Fibroblast of peridontal ligament (primary cell): ENCODE measurements around the gene CD2.
A peak's percentile ranks its signal among the peaks of the same experiment; 100 is the strongest.

Experiments
- DNase-seq: peaks from one replicate; pipeline ENCODE4 v3.0.0-alpha.2; 2010; ENCODE audit errors: extremely low read depth

CD2 gene

GRCh38 chr1:116754198-116754977 is at the start of gene CD2:
CD2 (plus strand) TSS chr1:116754430; CDS start chr1:116754493, 63 bp downstream.
- no peak for DNase-seq

GRCh38 chr1:116706123-116706522 is 48.1 kb upstream of the CD2 start:
- DNase-seq: no peak

GRCh38 chr1:116706841-116707240 is 47.4 kb upstream of the CD2 start:
- DNase-seq: no peak

- no peak for DNase-seq
These were observed 45.9 kb upstream of the CD2 start for GRCh38 chr1:116708255-116708900.

GRCh38 chr1:116709666-116710167 is 44.5 kb upstream of the CD2 start:
- no peak for DNase-seq

- DNase-seq: no peak
These were observed 43.6 kb upstream of the CD2 start for GRCh38 chr1:116710420-116711262.

GRCh38 chr1:116711263-116711840 is 42.9 kb upstream of the CD2 start:
- no peak for DNase-seq

- no peak for DNase-seq
These were observed 41.7 kb upstream of the CD2 start for GRCh38 chr1:116712510-116712909.

- DNase-seq: no peak
These were observed 40.8 kb upstream of the CD2 start for GRCh38 chr1:116713474-116713873.

GRCh38 chr1:116716391-116716790 is 37.8 kb upstream of the CD2 start:
- DNase-seq: no peak

GRCh38 chr1:116717318-116717717 is 36.9 kb upstream of the CD2 start:
- no peak for DNase-seq

- DNase-seq: no peak
These were observed 33.7 kb upstream of the CD2 start for GRCh38 chr1:116720364-116721038.

GRCh38 chr1:116721039-116721405 is 33.2 kb upstream of the CD2 start:
- no peak for DNase-seq

- no peak for DNase-seq
These were observed 32.7 kb upstream of the CD2 start for GRCh38 chr1:116721451-116722007.

GRCh38 chr1:116722016-116722838 is 32.0 kb upstream of the CD2 start:
- no peak for DNase-seq

GRCh38 chr1:116724765-116725375 is 29.4 kb upstream of the CD2 start:
- DNase-seq: peak; percentile 64

GRCh38 chr1:116725798-116726197 is 28.4 kb upstream of the CD2 start:
- DNase-seq: no peak

- DNase-seq: no peak
These were observed 27.1 kb upstream of the CD2 start for GRCh38 chr1:116726872-116727820.

GRCh38 chr1:116731439-116731838 is 22.8 kb upstream of the CD2 start:
- no peak for DNase-seq
